NCI-H1048 (cell line): ENCODE data around the gene SUB1.
A peak's percentile ranks its signal among the peaks of the same experiment; 100 is the strongest.
"Not testable (repeated sequence)": the region's sequence is repeated elsewhere in the genome, so short reads cannot be mapped to it uniquely, and the experiment has no call there.

ENCODE experiments used
- DNase-seq: peaks from one replicate; lab custom pipeline; 2025; lab: John Stamatoyannopoulos, UW

SUB1 gene

DNA sequence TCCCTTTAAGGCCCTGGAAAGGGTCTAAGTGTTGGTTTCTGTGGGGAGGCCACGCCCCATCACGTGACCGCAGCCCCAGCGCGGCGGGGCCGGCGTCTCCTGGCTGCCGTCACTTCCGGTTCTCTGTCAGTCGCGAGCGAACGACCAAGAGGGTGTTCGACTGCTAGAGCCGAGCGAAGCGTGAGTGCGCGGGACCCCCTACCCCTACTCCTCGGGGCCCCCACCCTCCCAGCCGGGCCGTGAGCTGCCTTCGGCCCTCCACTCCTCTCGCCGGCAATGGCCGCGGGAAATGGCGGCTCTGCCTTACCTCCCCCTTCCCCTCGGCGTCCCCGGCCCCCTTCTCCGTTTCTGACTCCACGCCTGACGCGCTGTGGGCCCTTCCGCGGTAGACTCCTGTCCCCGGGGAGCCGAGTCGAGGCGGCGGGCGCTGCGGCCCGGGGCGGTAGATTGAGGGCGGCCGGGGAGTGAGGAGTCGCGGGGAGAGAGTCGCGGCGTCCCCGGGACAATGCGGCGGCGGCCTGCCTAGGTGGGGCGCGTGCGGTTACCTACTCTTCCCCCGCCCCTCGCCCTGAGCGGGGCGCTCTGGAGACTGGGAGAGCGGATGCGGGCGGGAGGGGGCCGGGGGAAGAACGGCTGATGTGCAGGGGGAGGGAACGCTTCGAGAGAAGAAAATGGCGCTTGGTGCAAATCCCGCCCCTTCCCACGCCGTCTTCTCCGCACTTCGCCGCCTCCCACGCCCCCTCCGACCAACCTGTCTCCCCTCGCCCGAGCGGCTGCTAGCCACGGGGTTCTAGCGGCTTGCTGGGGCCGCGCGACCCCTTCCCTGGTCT, at the start of gene SUB1:
Gene SUB1 (plus strand): TSS at position 112 of the 830 bp plus-strand sequence. CDS start 2,956 bp downstream, outside the sequence.
- DNase-seq = peak; percentile 77

DNA sequence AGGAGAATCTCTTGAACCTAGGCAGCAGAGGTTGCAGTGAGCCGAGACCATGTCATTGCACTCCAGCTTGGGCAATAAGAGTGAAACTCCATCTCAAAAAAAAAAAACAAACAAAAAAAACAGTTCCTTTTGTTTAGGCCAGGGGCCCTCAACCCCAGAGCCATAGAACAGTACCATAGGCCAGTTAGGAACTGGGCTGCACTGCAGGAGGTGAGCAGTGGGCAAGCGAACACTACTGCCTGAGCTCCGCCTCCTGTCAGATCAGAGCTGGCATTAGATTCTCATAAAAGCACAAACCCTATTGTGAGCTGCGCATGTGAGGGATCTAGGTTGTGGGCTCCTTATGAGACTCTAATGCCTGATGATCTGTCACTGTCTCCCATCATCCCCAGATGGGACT, 49.1 kb upstream of the SUB1 start:
- no peak for DNase-seq

DNA sequence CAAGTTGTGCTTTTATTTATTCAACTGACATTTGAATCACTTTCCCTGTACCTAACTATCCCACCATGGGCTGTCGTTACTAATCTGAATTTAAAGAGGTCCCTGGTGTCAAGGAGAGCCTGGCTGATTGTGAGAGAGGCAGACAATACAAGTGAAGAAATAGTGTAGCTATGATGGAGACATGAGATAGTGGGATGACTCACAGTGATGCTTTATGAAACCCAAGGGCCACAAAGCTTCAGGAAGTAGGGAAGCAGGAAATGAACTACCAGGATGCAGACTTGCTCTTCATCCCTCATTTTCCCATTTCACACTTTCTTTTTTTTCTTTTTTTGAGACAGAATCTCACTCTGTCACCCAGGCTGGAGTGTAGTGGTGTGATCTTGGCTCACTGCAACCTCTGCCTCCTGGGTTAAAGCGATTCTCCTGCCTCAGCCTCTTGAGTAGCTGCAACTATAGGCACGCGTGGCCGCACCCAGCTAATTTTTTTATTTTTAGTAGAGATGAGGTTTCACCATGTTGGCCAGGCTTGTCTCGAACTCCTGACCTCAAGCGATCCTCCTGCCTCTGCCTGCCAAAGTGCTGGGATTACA, 47.8 kb upstream of the SUB1 start:
- not testable (repeated sequence) for DNase-seq

DNA sequence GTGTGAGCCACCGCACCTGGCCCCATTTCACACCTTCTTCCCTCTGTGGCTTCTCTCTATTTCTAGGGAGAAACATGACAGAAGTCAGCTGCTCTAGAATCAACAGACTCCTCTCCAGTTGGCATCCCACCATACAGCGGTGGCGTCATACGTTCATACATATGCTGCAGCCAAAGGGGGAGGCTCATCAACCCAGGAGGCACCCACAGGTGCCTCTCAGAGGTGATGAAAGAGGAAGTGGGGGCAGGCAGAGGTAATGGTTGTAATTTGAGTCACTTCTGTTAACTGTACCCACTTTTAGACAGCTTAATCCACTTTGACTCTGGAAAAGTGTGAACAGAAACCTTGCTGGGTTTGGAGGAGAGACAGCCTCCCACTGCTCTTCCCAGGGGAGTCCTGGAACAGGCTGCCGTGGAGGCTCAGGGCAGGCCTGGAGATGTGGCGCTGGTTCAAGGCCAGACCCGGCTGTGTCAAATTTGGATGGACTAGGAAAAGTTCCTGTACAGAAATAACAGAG, 47.3 kb upstream of the SUB1 start:
- DNase-seq = no peak

DNA sequence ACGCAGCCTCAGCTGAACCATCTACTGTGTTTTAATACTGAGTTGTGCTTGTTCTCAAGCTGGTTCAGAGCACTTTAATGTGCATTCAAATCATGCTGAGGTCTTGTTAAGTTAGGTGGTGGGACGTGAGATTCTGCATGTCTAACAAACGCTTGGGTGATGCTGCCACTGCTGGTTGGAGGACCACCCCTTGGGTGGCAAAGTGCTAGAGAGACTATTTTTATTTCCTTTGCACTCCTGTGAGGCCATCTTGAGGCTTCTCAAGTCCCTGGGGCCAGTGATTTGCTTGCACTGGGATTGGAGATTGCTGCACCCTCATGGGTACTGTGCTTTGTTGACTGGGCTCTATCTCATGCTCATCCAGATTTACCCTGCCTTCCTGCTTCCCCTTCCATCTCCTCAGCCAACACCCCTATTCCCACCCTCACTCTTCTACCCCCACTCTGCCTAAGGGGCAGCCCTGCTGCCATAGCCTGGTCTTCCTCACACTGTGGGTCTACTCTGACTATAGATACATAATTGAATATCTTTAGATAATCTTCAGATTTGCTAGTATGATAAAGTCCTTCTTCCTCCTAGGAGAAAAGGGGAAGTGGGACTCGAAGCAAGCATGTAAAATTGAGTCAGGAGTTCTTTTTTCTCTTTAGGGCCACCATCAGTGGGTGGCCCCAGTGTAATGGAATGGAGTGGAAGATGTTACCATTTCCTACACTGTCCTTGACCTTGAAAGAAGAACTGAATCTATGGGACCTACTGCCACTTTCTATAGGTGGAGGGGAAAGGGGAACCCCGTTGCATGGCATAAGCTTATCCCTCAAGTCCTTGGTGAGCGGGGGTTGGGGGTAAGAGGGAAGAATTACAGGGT, 45.1 kb upstream of the SUB1 start:
- DNase-seq = no peak

DNA sequence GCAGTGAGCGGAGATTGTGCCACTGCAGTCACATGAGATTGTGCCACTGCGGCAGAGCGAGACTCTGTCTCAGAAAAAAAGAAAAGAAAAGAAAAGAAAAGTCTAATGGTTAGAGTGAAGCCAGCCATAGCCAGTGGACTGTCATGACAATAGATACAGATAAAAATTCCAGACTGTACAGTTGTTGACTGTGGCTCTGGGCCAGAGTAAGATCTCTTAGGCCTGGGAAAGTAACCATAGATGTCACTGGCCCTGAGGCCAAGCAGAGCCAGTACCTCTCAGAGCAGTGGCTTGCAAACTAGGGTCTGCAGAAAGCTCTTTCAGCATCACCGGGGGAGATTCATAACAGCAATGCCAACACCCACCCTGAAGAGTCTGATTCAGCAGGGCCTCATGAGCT, 44.1 kb upstream of the SUB1 start:
- no peak for DNase-seq

DNA sequence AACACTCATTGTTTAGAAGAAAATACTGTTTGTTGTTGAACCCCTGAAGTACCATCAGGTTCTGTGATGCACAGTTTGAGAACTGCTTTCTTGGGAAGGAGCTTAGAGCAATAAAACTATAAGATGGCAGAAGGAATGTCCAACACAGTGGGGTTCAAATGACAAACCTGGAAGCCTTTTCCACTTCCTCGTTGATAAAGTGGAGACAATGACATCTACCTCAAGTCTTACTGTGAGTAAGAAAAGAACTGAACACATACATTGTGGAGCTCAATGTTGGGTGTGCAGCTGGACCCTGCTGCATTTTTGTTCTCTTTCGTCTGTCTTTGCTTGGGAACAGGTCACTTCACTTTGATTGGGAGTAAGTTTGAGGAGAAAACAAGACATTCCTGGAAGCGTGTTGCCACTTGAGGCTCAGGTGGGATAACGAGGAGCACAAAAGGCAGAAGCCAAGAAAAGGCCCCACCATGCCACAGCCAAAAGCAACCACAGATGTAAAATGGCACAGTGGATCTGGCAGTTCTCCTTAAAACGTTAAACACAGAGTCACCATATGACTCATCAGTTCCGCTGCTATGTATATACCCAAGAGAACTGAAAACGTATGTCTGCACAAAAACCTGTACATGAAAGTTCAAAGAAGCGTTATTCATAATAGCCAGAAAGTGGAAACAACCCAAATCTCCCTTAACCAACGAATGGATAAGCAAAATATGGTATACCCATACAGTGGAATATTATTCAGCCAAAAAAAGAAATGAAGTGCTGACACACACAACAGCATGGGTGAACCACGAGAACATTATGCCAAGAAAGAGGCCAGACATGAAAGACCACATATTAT, 42.9 kb upstream of the SUB1 start:
- DNase-seq = no peak

DNA sequence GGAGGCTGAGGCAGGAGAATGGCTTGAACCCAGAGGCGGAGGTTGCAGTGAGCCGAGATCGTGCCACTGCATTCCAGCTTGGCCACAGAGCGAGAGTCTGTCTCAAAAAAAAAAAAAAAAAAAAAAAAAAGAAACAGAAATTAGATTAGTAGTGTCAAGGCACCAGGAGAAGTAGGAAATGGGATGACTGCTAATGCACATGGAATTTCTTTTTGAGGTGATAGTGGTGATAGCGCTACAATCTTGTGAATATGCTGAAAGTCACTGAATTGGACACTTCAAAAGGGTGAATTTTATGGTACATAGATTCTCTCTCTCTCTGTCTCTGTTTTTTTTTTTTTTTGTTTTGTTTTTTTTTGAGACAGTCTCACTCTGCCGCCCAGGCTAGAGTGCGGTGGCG, 42.1 kb upstream of the SUB1 start:
- DNase-seq = no peak

DNA sequence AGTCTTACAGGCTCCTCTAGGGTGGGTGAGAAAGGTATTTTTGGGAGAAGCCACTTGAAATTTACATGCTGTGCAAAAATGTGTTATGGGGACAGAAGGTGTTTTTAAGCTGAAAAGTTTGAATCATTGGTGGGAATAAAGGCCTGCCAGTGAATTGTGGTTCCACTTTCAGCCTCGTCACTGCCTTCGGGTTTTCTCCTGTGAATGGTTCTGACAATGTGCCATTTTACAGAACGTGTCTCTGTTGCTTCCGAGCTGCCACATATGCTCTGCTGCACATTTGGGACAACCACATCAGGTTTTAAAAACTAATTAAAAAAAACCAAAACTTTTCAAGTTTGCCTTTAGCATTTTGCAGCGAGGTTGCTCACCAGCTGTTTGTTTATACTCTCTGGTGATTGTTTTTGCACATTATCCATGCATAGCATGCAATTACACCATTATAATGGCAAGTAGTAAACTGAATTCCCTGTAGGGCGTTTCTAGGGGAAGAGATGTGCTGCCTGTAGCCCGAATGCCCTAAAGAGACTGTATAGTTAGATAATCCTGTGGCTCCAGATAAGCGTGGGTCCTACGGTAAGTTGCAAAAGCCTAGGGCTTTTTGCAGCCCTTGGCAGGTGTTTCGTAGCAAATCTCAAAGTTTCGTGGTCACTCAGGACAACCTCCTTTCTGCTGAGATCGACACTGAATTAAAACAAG, 40.1 kb upstream of the SUB1 start:
- DNase-seq = no peak

DNA sequence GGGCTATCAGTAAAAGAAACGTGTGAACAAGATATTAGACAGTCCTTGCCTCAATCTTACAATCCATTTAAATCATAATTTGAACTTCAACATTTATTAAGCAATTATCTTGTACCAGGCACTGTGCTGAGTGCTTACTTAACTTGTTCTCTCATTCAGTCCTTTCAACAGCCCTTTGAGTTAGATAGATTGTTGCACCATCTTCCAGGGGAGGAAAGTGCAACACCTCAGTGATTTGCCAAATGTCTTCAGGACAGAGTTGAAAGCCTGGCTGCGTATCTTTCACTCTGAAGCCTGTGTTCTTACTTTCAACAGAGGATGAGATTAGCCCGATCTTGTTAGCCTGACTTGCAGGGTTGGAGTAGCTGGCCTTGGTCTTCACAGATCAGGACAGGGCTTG, 34.2 kb upstream of the SUB1 start:
- DNase-seq = no peak

DNA sequence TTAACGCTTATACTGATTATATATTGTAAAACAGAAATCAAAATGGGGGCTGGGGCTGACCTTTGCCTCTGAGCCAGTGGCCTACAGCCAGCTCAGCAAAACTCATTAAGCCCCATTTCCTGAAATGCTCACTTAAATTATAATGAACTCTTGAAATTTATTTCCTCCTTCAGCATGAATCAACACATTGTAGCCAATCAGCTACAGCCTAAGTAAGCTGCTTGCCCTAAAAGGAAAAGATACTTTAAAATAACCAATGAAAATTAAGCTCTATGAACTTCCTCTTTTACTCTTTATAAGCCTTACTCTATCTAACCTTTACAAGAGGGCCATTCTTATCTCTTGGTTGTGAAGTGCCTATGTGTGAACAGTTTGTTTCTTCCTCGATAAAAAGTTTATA, 33.5 kb upstream of the SUB1 start:
- DNase-seq = no peak

DNA sequence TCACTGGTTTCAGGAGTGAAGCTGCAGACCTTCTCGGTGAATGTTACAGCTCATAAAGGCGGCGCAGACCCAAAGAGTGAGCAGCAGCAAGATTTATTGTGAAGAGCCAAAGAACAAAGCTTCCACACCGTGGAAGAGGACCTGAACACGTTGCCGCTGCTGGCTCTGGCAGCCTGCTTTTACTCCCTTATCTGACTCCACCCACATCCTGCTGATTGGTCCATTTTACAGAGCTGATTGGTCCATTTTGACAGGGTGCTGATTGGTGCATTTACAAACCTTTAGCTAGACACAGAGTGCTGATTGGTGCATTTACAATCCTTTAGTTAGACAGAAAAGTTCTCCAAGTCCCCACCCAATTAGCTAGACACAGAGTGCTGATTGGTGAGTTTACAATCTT, 32.9 kb upstream of the SUB1 start:
- DNase-seq = not testable (repeated sequence)

DNA sequence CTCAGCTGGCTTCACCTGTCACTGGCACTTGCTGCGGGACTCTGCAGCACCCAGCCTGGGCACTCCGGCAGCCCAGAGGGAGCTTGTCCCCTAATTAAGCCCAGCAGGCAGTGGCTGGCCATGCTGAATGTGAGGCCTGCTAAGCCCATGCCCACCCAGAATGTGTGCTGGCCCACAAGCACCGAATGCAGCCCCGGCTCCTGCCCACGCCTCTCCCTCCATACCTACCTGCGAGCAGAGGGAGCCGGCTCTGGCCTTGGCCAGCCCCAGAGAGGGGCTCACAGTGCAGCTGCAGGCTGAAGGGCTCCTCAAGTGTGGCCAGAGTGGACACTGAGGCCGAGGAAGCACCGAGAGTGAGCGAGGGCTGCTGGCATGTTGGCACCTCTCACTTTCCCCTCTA, 32.4 kb upstream of the SUB1 start:
- no peak for DNase-seq

DNA sequence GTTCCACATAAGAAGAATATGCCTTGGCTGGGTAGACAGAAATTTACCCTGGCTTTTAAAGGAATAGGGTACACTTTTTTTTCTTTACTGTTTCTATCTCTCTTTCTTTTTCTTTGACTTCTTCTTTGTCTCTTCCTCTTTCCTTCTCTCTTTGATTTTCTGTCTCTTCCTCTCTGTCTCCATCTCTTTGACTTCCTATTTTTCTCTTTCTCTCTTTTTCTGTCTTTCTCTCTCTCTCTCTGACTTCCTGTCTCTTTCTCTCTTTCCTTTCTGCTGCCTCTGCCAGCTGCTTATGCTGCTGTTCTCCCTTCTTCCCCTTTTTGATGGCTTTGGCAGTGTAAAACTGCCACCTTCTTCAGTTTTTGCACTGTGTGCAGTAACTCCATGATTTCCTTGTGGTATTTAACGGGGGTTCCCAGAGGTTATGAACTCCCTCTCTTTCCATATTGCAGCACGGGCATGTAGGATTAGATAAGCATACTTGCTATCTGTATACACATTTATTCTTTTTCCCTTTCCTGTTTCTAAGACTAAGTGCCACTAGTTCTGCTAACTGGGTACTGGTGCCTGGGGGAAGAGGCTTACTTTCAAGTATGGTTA, 31.1 kb upstream of the SUB1 start:
- DNase-seq = not testable (repeated sequence)

DNA sequence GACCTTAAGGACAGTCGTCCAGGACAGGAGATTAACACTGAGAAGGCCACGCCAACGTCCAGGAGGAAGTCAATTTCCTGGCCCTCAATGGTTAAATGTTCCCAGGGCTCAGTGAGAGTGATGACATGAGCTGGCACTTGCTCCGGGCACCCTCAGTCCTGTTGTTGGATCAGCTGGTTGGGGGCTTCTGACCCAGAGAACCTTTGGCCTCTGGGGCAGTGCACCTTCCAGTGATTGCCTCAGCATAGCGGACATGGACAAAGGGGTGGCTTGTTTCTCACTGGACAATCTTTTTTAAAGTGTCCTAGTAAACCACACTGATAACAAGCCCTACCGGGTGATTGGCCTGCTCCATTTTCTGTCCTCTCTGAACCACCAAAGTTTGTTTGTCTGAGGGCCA, 28.8 kb upstream of the SUB1 start:
- DNase-seq = not testable (repeated sequence)

DNA sequence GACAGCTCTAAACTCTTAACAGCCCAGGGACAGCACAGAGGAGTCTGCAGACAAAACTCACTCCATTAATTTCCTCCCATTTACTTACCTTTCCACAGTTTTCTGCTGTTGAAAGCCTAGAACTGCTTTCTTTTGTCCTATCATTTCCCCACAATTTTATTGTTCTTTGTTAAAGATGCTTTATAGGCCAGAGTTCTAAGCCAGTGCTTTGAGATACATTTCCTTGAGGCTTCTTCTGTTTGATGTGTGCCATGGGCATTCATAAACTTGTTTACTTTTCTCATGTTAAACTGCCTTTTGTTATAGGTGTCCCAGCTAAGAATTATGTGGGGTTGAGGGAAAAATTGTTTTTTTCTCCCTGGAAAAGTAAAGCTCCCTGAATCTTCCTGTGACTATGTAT, 25.9 kb upstream of the SUB1 start:
- no peak for DNase-seq

DNA sequence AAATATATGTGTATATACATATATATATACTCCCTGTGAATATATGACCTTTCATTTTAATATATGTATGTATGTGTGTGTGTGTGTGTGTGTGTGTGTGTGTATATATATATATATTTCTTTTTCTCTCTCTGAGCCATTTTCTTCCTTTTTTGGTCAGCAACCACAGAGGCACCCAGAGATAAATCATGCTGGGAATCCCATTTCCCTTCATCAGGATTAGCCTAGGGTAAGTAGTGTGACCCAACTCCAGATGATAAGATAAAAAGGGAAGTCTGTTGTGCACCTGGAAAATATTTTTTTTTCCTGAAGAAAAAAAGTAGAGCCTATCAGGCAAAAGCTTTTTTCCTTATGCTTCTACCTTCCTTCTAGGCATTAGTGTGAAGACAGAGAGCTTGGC, 25.4 kb upstream of the SUB1 start:
- DNase-seq = no peak

DNA sequence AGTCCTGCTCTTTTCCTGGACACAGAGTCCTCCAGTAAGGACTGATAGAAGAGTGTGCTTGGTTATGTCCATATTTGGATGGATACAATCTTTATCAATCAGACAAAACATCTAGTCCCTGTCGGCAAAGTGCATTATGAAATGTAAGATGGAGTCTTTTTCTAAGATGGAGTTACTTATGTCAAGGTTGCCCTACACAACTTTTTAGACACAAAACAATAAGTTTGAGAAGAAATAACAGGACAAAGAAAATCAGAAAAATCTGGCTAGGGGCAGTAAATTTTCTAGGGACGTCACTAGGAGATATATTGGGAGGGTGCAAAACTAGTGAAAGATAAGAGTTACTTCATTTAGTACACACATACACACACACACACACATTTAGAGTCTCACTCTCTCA, 23.3 kb upstream of the SUB1 start:
- no peak for DNase-seq

DNA sequence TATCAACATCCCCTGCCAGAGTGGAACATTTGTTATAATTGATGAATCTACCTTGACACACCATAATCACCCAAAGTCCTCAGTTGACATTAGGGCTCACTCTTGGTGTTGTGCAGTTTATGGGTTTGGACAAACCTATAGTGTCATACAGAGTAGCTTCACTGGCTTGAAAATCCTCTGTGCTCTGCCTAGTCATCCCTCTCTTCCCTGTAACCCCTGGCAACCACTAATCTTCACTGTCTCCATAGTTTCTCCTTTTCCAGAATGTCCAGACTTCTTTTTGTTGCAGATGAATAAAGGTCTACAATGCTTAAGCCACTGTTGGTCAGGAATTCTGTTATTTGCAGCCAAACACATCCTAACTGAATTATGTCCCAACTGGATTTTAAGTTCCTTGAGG, 22.5 kb upstream of the SUB1 start:
- DNase-seq = no peak

DNA sequence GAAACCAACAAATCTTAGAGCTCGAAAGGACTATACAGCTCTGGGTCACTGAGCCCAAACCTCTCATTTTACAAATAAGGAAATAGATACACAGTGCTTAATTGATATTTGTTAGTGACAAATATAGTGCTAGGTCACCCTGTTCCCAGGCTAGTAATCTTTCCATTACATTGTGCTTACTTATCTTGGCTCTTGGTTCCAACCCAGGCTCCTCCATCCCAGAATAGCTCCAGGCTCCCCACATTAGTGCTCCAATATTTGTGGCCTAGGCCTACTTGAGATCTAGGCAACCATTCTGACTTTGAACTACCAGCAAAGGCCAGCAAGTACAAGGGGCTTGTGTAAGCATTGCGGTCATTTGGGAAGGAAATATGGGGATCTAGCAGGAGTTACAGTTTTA, 21.7 kb upstream of the SUB1 start:
- DNase-seq = no peak

DNA sequence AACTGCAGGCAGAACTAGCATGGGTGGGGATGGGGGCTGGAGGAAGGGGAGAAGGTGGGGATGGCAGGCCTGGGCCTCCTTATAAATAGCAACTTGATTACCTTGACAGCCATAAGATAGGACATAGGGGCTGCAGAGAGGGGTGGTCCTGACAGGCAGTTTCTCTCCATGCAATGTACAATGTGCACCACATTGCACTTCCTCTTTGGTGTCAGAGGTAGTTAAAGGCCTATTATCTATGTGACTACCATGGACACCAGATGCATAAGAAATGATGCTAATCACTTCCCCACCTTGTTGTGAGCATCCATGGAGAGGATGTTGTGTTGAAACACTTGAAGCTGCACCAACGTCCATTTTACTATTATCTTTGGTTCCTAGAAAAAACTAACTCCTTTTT, 20.2 kb upstream of the SUB1 start:
- no peak for DNase-seq
